OCI-LY7 (cell line): ENCODE results near the gene QRFP. TPM values are rescaled to one million over a fixed set of nuclear protein-coding genes. Genes with fewer than 3 reads are reported as not detected.

Source experiments
- BruUV-seq: library from RNA; stranded (reverse); fragments of 400-500 nt; replicated peaks from 2 replicates; lab custom pipeline; 2021; lab: Mats Ljungman, UMichigan
- CTCF ChIA-PET: fragments of 300-600 bp; sonication (Branson Sonifier 250); formaldehyde crosslinking; loops from one replicate; lab custom pipeline; 2022; ENCODE audit warnings: antibody characterized with exemption; ENCODE audit not compliant: unreplicated experiment; lab: Charles Lee
- POLR2A ChIA-PET: fragments of 300-600 bp; sonication (Branson Sonifier 250); formaldehyde crosslinking; loops from one replicate; lab custom pipeline; 2022; ENCODE audit warnings: antibody characterized with exemption; lab: Charles Lee
- DNase-seq: peaks from one replicate; pipeline ENCODE4 v3.0.0-alpha.2; 2015; ENCODE audit warnings: low spot score
- H2AFZ ChIP-seq: fragments of 200-600 bp; sonication (generic), shearing (Covaris generic); 2 replicates; pipeline ENCODE4 v1.6.1; 2014; ENCODE audit warnings: mild to moderate bottlenecking, antibody characterized with exemption, low read length, moderate library complexity
- H3K27ac ChIP-seq: fragments of 200-600 bp; sonication (generic); 2 replicates; pipeline ENCODE4 v1.5.1; 2014; ENCODE audit warnings: mixed run types, low read depth, mild to moderate bottlenecking, moderate library complexity, low read length, inconsistent platforms; ENCODE audit not compliant: poor library complexity, severe bottlenecking
- H3K36me3 ChIP-seq: fragments of 200-600 bp; sonication (generic); 2 replicates; pipeline ENCODE4 v1.6.1; 2014; ENCODE audit warnings: mild to moderate bottlenecking, antibody characterized with exemption, low read length, moderate library complexity, mixed read lengths; ENCODE audit not compliant: insufficient read depth
- H3K4me1 ChIP-seq: fragments of 200-600 bp; sonication (generic); 2 replicates; pipeline ENCODE4 v1.5.1; 2014; ENCODE audit warnings: mild to moderate bottlenecking, low read length; ENCODE audit not compliant: insufficient read depth, poor library complexity, severe bottlenecking
- H3K4me2 ChIP-seq: fragments of 200-600 bp; sonication (generic); 2 replicates; pipeline ENCODE4 v1.6.1; 2014; ENCODE audit warnings: mild to moderate bottlenecking, low read length
- H3K4me3 ChIP-seq: fragments of 200-600 bp; sonication (generic); 2 replicates; pipeline ENCODE4 v1.5.1; 2014; ENCODE audit warnings: mild to moderate bottlenecking, low read depth, low read length; ENCODE audit not compliant: poor library complexity, severe bottlenecking
- H3K79me2 ChIP-seq: fragments of 200-600 bp; sonication (generic); 2 replicates; pipeline ENCODE4 v1.6.1; 2016; ENCODE audit warnings: low read depth, mild to moderate bottlenecking, low read length, moderate library complexity, mixed read lengths; ENCODE audit not compliant: insufficient read depth
- H3K9me2 ChIP-seq: fragments of 200-600 bp; sonication (generic); 2 replicates; pipeline ENCODE4 v1.6.1; 2016; ENCODE audit warnings: mild to moderate bottlenecking, low read length, mixed read lengths; ENCODE audit not compliant: insufficient read depth
- H3K9me3 ChIP-seq: fragments of 200-600 bp; sonication (generic); 2 replicates; pipeline ENCODE4 v1.6.1; 2014; ENCODE audit warnings: mild to moderate bottlenecking, mixed run types, low read length, mixed read lengths
- H4K20me1 ChIP-seq: fragments of 200-600 bp; sonication (generic); 2 replicates; pipeline ENCODE4 v1.6.1; 2014; ENCODE audit warnings: mild to moderate bottlenecking, antibody characterized with exemption, low read length, moderate library complexity, mixed read lengths; ENCODE audit not compliant: insufficient read depth
- CTCF ChIP-seq: fragments of 200-600 bp; sonication (generic); conservative IDR thresholded peaks from 2 replicates; pipeline ENCODE4 v1.5.1; 2014; ENCODE audit warnings: mild to moderate bottlenecking, antibody characterized with exemption, low read length, moderate library complexity, mixed read lengths
- EZH2phosphoT487 ChIP-seq: fragments of 200-600 bp; sonication (generic); IDR thresholded peaks from 2 replicates; pipeline ENCODE4 v1.6.1; 2018; ENCODE audit warnings: low read depth, borderline replicate concordance, mild to moderate bottlenecking, mixed run types, antibody characterized with exemption, low read length, moderate library complexity, mixed read lengths
- intact Hi-C: fragments of 100-400 bp; cut with micrococcal nuclease; formaldehyde crosslinking; loops from one replicate; pipeline ENCODE4 v1.10.0; 2022; ENCODE audit not compliant: unreplicated experiment
- total RNA-seq, 2 experiments: library from RNA; depleted of rRNA in 1 of 2; stranded (reverse); fragments of >200 nt in 1 of 2; shearing (Covaris generic) in 1 of 2; gene quantifications; 2 replicates each; pipeline ENCODE4 v1.2.3, GENCODE V29; 2014 to 2022

The QRFP gene
- total RNA-seq, 2 experiments from 2014 or later: not detected

GRCh38 chr9:130925050-130925678 lies 28.6 kb upstream of the QRFP start:
- Histone ChIP-seq H3K36me3 (no peaks in the 10 kb centered on the region), H4K20me1 (no peaks in the 10 kb centered on the region), H3K4me1 (no peaks in the 10 kb centered on the region), H3K79me2 (no peaks in the 10 kb centered on the region), H3K27ac (no peak overlapping the region), H3K9me3 (no peaks in the 10 kb centered on the region), H3K4me2 (no peak overlapping the region), H3K4me3 (no peak overlapping the region), H2AFZ (no peak overlapping the region), H3K9me2 (no peaks in the 10 kb centered on the region)
- intact Hi-C loops: no loop called here
- BruUV-seq: no TSS peak
- DNase-seq: no peak
- CTCF ChIA-PET: no interaction called here
- TF ChIP-seq EZH2phosphoT487: no peak
- no peak for TF ChIP-seq CTCF
- POLR2A ChIA-PET: interaction anchor here (0.6 kb wide), 1 partner anchor 704 kb away, joined by 5 read pairs; no protein-coding TSS in a partner anchor

GRCh38 chr9:130924448-130924788 lies 27.8 kb upstream of the QRFP start:
- H3K9me2 ChIP-seq: no peaks in the 10 kb centered on the region
- no peak overlapping the region for H3K4me2 ChIP-seq
- H2AFZ ChIP-seq: no peak overlapping the region
- H3K9me3 ChIP-seq: no peaks in the 10 kb centered on the region
- BruUV-seq: no TSS peak
- CTCF ChIA-PET: no interaction called here
- no peak overlapping the region for H3K4me3 ChIP-seq
- DNase-seq: no peak
- no peak overlapping the region for H3K27ac ChIP-seq
- H3K4me1 ChIP-seq: no peaks in the 10 kb centered on the region
- TF ChIP-seq CTCF (no peak), EZH2phosphoT487 (no peak)
- POLR2A ChIA-PET: no interaction called here
- intact Hi-C loops: no loop called here
- no peaks in the 10 kb centered on the region for H4K20me1 ChIP-seq
- H3K79me2 ChIP-seq: no peaks in the 10 kb centered on the region
- no peaks in the 10 kb centered on the region for H3K36me3 ChIP-seq

GRCh38 chr9:130923611-130924447 lies 27.2 kb upstream of the QRFP start:
- intact Hi-C loops: no loop called here
- no TSS peak for BruUV-seq
- H3K4me3 ChIP-seq: no peak overlapping the region
- H3K4me2 ChIP-seq: no peak overlapping the region
- ChIA-PET POLR2A (no interaction called here), CTCF (no interaction called here)
- no peaks in the 10 kb centered on the region for H3K79me2 ChIP-seq
- H3K9me3 ChIP-seq: no peaks in the 10 kb centered on the region
- no peaks in the 10 kb centered on the region for H3K4me1 ChIP-seq
- H3K27ac ChIP-seq: no peak overlapping the region
- no peaks in the 10 kb centered on the region for H4K20me1 ChIP-seq
- no peak overlapping the region for H2AFZ ChIP-seq
- no peaks in the 10 kb centered on the region for H3K9me2 ChIP-seq
- H3K36me3 ChIP-seq: no peaks in the 10 kb centered on the region
- no peak for TF ChIP-seq CTCF
- TF ChIP-seq EZH2phosphoT487: no peak
- no peak for DNase-seq
